Adrenal gland (tissue), 5 donors: Measurements from ENCODE around the gene SLC13A3.

Source experiments
- POLR2A ChIP-seq, 2 donors: fragments of 450-650 bp; IDR thresholded peaks; one replicate each; pipeline ENCODE4 v1.6.1; 2017; ENCODE audit warnings: antibody characterized with exemption in 2 of 2, mild to moderate bottlenecking in 2 of 2, moderate library complexity in 1 of 2
- TF ChIP-seq, protein P1 (sequence below), 6 experiments: fragments of 450-650 bp in 4 of 6; fragments of 200-600 bp in 2 of 6; sonication (generic) in 1 of 6; IDR thresholded peaks; 1 replicate in 5 of 6; 2 replicates in 1 of 6; pipeline versions ENCODE4 v1.5.1 to v1.8.0; 2016 to 2021; ENCODE audit warnings: antibody characterized with exemption in 6 of 6, mild to moderate bottlenecking in 2 of 6, moderate library complexity in 1 of 6
- donor health status: DM: no; HTN: no; CAD: no.

GRCh38 chr20:46646122-46646521 lies 5.1 kb downstream of the SLC13A3 start:
- TF ChIP-seq, protein P1, sequence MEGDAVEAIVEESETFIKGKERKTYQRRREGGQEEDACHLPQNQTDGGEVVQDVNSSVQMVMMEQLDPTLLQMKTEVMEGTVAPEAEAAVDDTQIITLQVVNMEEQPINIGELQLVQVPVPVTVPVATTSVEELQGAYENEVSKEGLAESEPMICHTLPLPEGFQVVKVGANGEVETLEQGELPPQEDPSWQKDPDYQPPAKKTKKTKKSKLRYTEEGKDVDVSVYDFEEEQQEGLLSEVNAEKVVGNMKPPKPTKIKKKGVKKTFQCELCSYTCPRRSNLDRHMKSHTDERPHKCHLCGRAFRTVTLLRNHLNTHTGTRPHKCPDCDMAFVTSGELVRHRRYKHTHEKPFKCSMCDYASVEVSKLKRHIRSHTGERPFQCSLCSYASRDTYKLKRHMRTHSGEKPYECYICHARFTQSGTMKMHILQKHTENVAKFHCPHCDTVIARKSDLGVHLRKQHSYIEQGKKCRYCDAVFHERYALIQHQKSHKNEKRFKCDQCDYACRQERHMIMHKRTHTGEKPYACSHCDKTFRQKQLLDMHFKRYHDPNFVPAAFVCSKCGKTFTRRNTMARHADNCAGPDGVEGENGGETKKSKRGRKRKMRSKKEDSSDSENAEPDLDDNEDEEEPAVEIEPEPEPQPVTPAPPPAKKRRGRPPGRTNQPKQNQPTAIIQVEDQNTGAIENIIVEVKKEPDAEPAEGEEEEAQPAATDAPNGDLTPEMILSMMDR (IDR thresholded peaks at IDR 0.05), result no peak
- no peak for TF ChIP-seq POLR2A (IDR thresholded peaks at IDR 0.05)
